ENCODE data around the gene MAN1C1. TPM values are rescaled to one million over a fixed set of nuclear protein-coding genes. Genes with fewer than 3 reads are reported as not detected.
A peak's percentile ranks its signal among the peaks of the same experiment; 100 is the strongest.

The MAN1C1 gene
- total and polyA plus RNA-seq, 2 donors (not counting 1 experiment from before 2014, with no cell fraction given), result 0.31 to 0.89 TPM

DNA sequence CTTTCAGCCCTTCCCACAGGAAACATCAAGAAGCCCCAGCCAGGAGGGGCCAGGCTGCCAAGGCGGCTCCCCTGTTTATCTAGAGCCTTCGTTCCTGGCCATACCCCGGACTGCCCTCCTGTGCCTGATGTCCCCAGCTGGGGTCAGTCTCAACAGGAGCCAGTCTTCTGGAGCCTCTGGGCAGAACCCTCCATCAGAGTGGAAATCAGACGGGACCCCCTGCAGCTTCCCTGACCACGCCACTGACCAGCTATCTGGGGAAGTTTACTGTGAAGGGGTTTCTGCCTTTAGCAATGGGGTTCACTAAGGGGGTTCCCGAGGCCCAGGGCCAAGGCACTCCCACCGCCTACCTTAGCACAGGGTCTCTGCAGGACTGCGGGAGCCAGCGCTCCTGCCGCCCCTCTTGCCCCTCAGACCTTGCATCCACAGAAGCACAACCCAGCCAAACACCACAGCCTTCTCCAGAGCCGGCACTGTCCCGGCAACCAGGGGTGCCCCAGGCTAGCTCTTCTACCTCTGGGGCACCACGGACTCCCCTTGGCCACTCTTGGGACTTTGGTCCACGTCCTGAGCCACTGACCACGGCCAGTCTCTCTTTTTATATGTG is 199.6 kb downstream of the MAN1C1 start:
- no peaks in the 10 kb centered on the region for H3K9me3 Mint-ChIP-seq (ENCODE audit: insufficient read depth)
- Histone ChIP-seq H3K27ac (ENCODE audit: low read length in 2 of 2) (no peak overlapping the region), H2AFZ (ENCODE audit: insufficient read depth, low read depth, low read length, poor library complexity, severe bottlenecking) (no peak overlapping the region), H4K20me1 (ENCODE audit: control insufficient read depth, insufficient read depth, low read length, poor library complexity, severe bottlenecking) (peaks cover 2% of the 10 kb centered on the region), H3K9ac (ENCODE audit: low read length) (no peak overlapping the region), H3K9me3 (ENCODE audit: control extremely low read depth in 1 of 3, control insufficient read depth in 2 of 3, insufficient read depth in 1 of 3, low read length in 2 of 3) (no peaks in the 10 kb centered on the region), H3K27me3 (replicated peaks in 1 of 4; ENCODE audit: control extremely low read depth in 1 of 4, control insufficient read depth in 3 of 4, insufficient read depth in 4 of 4, low read length in 3 of 4) (no peaks in the 10 kb centered on the region), H3K4me1 (ENCODE audit: control insufficient read depth in 2 of 2, insufficient read depth in 2 of 2, low read length in 2 of 2) (peaks cover 11 to 16% of the 10 kb centered on the region in 2 donors), H3K4me2 (replicated peaks; ENCODE audit: low read depth, low read length, poor library complexity, severe bottlenecking) (no peak overlapping the region), H3K79me2 (ENCODE audit: control insufficient read depth, insufficient read depth, low read length) (peaks cover 5% of the 10 kb centered on the region), H3K36me3 (replicated peaks in 1 of 2; ENCODE audit: control extremely low read depth in 1 of 2, control insufficient read depth in 1 of 2, extremely low read depth in 1 of 2, insufficient read depth in 2 of 2, low read length in 1 of 2) (no peaks in the 10 kb centered on the region), H3K4me3 (ENCODE audit: control extremely low read depth in 1 of 5, extremely low read depth in 1 of 5, insufficient read depth in 1 of 5, low read depth in 2 of 5, low read length in 4 of 5) (no peak overlapping the region)
- POLR2A ChIA-PET, result no interaction called here
- CTCF ChIA-PET, result no interaction called here
- intact Hi-C loops (cut with micrococcal nuclease), result loop anchor here (10.0 kb wide), 1 partner anchor 571 kb away; the partner anchor contains the start of gene RSRP1
- H3K27me3 Mint-ChIP-seq, result no peaks in the 10 kb centered on the region
- WGBS (ENCODE audit: insufficient coverage), result 91% methylated on average over 14 of the region's 15 CpGs
- no peak for TF ChIP-seq EZH2 (IDR thresholded peaks at IDR 0.05; ENCODE audit: borderline replicate concordance, insufficient read depth, low read depth, low read length, poor library complexity, severe bottlenecking)
- TF ChIP-seq, protein P1, sequence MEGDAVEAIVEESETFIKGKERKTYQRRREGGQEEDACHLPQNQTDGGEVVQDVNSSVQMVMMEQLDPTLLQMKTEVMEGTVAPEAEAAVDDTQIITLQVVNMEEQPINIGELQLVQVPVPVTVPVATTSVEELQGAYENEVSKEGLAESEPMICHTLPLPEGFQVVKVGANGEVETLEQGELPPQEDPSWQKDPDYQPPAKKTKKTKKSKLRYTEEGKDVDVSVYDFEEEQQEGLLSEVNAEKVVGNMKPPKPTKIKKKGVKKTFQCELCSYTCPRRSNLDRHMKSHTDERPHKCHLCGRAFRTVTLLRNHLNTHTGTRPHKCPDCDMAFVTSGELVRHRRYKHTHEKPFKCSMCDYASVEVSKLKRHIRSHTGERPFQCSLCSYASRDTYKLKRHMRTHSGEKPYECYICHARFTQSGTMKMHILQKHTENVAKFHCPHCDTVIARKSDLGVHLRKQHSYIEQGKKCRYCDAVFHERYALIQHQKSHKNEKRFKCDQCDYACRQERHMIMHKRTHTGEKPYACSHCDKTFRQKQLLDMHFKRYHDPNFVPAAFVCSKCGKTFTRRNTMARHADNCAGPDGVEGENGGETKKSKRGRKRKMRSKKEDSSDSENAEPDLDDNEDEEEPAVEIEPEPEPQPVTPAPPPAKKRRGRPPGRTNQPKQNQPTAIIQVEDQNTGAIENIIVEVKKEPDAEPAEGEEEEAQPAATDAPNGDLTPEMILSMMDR (IDR thresholded peaks at IDR 0.05), result no peak
- H3K4me1 Mint-ChIP-seq, result peaks cover 19% of the 10 kb centered on the region
- no peak overlapping the region for H3K4me3 Mint-ChIP-seq
- no peak overlapping the region for H3K27ac Mint-ChIP-seq
- ATAC-seq (ENCODE audit: low read depth), result no peak
- no peak for DNase-seq

DNA sequence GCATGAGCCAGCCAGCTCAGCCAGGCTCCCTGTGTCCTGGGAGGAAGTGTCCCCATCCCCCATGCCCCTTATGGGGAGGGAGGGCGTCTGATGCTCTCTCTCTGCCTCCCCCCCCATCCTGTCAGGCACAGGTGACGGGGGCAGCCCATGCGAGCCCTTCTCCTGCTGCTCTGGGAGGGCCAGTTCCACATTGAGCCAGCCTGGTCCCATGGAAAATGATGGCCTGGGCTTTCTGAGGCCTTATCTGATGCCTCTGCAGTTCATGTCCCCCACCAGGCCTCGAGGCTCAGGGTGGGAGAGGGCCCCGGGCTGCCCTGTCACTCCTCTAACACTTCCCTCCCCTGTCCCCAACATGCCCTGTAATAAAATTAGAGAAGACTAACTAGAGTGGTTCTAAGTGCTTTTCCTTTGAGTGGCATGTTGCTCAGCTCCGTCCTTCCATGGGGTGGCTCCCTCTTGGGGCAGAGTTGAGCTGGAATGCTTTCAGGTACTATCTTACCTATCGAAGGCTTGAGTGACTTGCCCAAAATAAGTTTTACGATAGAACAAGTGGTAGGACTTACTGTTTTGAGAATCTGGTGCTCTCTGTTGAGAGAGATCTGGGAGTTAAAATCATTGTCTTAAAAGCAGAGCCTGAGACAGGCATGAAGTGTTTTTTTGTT is 201.4 kb downstream of the MAN1C1 start:
- ATAC-seq (ENCODE audit: low read depth) (no peak), DNase-seq (no peak)
- Histone ChIP-seq H3K36me3 (replicated peaks in 1 of 2; ENCODE audit: control extremely low read depth in 1 of 2, control insufficient read depth in 1 of 2, extremely low read depth in 1 of 2, insufficient read depth in 2 of 2, low read length in 1 of 2) (no peaks in the 10 kb centered on the region), H3K4me2 (replicated peaks; ENCODE audit: low read depth, low read length, poor library complexity, severe bottlenecking) (no peak overlapping the region), H3K27ac (ENCODE audit: low read length in 2 of 2) (no peak overlapping the region), H3K4me3 (ENCODE audit: control extremely low read depth in 1 of 5, extremely low read depth in 1 of 5, insufficient read depth in 1 of 5, low read depth in 2 of 5, low read length in 4 of 5) (no peak overlapping the region), H3K79me2 (ENCODE audit: control insufficient read depth, insufficient read depth, low read length) (peaks cover 23% of the 10 kb centered on the region), H3K9ac (ENCODE audit: low read length) (no peak overlapping the region), H4K20me1 (ENCODE audit: control insufficient read depth, insufficient read depth, low read length, poor library complexity, severe bottlenecking) (peaks cover 15% of the 10 kb centered on the region), H3K4me1 (ENCODE audit: control insufficient read depth in 2 of 2, insufficient read depth in 2 of 2, low read length in 2 of 2) (peaks cover 18 to 24% of the 10 kb centered on the region in 2 donors), H3K9me3 (ENCODE audit: control extremely low read depth in 1 of 3, control insufficient read depth in 2 of 3, insufficient read depth in 1 of 3, low read length in 2 of 3) (no peaks in the 10 kb centered on the region), H2AFZ (ENCODE audit: insufficient read depth, low read depth, low read length, poor library complexity, severe bottlenecking) (no peak overlapping the region), H3K27me3 (replicated peaks in 1 of 4; ENCODE audit: control extremely low read depth in 1 of 4, control insufficient read depth in 3 of 4, insufficient read depth in 4 of 4, low read length in 3 of 4) (no peaks in the 10 kb centered on the region)
- ChIA-PET POLR2A (no interaction called here), CTCF (no interaction called here)
- TF ChIP-seq, protein P1 (IDR thresholded peaks at IDR 0.05), result no peak
- TF ChIP-seq EZH2 (IDR thresholded peaks at IDR 0.05; ENCODE audit: borderline replicate concordance, insufficient read depth, low read depth, low read length, poor library complexity, severe bottlenecking), result no peak
- Mint-ChIP-seq H3K4me1 (peaks cover 29% of the 10 kb centered on the region), H3K27me3 (no peaks in the 10 kb centered on the region), H3K9me3 (ENCODE audit: insufficient read depth) (no peaks in the 10 kb centered on the region), H3K4me3 (peak overlapping the region; percentile 78), H3K27ac (peak overlapping the region; percentile 63)
- WGBS (ENCODE audit: insufficient coverage), result 95% methylated on average over 5 of the region's 8 CpGs
- intact Hi-C loops (cut with micrococcal nuclease), result loop anchor here (10.0 kb wide), 1 partner anchor 573 kb away; the partner anchor contains the start of gene RSRP1
